Keratinocyte (primary cell): ENCODE results near the gene CA5A. TPM values are rescaled to one million over a fixed set of nuclear protein-coding genes. Genes with fewer than 3 reads are reported as not detected.
"Not testable (repeated sequence)": the region's sequence is repeated elsewhere in the genome, so short reads cannot be mapped to it uniquely, and the experiment has no call there.

Source experiments
- DNase-seq: peaks from one replicate; pipeline ENCODE4 v3.0.0-alpha.2; 2011; ENCODE audit warnings: low read depth, missing footprints, low spot score
- FAIRE-seq: peaks from 2 replicates; lab custom pipeline; 2011; peaks lifted over from hg19 to GRCh38; lab: Jason Lieb, UNC
- H2AFZ ChIP-seq: 2 replicates; pipeline ENCODE4 v1.6.0; 2012; ENCODE audit warnings: low read length, control low read depth, inconsistent platforms; ENCODE audit not compliant: control insufficient read depth
- H3K27ac ChIP-seq: 2 replicates; pipeline ENCODE4 v1.5.1; 2011; ENCODE audit warnings: low read length; ENCODE audit not compliant: control insufficient read depth, insufficient read depth
- H3K27me3 ChIP-seq: 3 replicates; pipeline ENCODE4 v1.6.0; 2011; ENCODE audit warnings: low read length; ENCODE audit not compliant: control insufficient read depth, insufficient read depth; ENCODE audit errors: extremely low read depth
- H3K36me3 ChIP-seq, 2 experiments: 2 replicates in 1 of 2; 3 replicates in 1 of 2; pipeline ENCODE4 v1.5.1; 2011; ENCODE audit warnings: low read length in 2 of 2, mild to moderate bottlenecking in 1 of 2; ENCODE audit not compliant: control insufficient read depth in 2 of 2, insufficient read depth in 2 of 2; ENCODE audit errors: extremely low read depth in 1 of 2
- H3K4me1 ChIP-seq: 3 replicates; pipeline ENCODE4 v1.5.1; 2011; ENCODE audit warnings: low read length; ENCODE audit not compliant: control insufficient read depth, insufficient read depth; ENCODE audit errors: extremely low read depth
- H3K4me2 ChIP-seq: 3 replicates; pipeline ENCODE4 v1.6.0; 2011; ENCODE audit warnings: low read depth, low read length; ENCODE audit not compliant: control insufficient read depth, insufficient read depth; ENCODE audit errors: extremely low read depth
- H3K4me3 ChIP-seq, 3 experiments: fragments of 200-600 bp in 1 of 3; sonication (generic) in 1 of 3; 2 replicates in 2 of 3; 3 replicates in 1 of 3; pipeline ENCODE4 v1.5.1; 2011 to 2016; ENCODE audit warnings: low read length in 3 of 3, mild to moderate bottlenecking in 3 of 3, control low read depth in 2 of 3, inconsistent platforms in 1 of 3, low read depth in 1 of 3, mixed read lengths in 1 of 3, mixed run types in 1 of 3, moderate library complexity in 1 of 3; ENCODE audit not compliant: control insufficient read depth in 2 of 3, insufficient read depth in 2 of 3; ENCODE audit errors: extremely low read depth in 1 of 3
- H3K79me2 ChIP-seq: 2 replicates; pipeline ENCODE4 v1.6.0; 2012; ENCODE audit warnings: low read length; ENCODE audit not compliant: control insufficient read depth, insufficient read depth
- H3K9ac ChIP-seq: 3 replicates; pipeline ENCODE4 v1.6.0; 2011; ENCODE audit warnings: low read length; ENCODE audit not compliant: control insufficient read depth, insufficient read depth; ENCODE audit errors: extremely low read depth
- H3K9me1 ChIP-seq: 3 replicates; pipeline ENCODE4 v1.6.0; 2011; ENCODE audit warnings: low read length; ENCODE audit not compliant: control insufficient read depth, insufficient read depth; ENCODE audit errors: extremely low read depth
- H3K9me3 ChIP-seq: 2 replicates; pipeline ENCODE4 v1.5.1; 2012; ENCODE audit warnings: low read depth, low read length; ENCODE audit not compliant: control insufficient read depth
- H4K20me1 ChIP-seq: 3 replicates; pipeline ENCODE4 v1.6.0; 2011; ENCODE audit warnings: low read length; ENCODE audit not compliant: control insufficient read depth, insufficient read depth; ENCODE audit errors: extremely low read depth
- EZH2 ChIP-seq: IDR thresholded peaks from one replicate; pipeline ENCODE4 v1.6.1; 2012; ENCODE audit warnings: inconsistent platforms, mild to moderate bottlenecking, low read length, moderate library complexity
- dilution Hi-C: fragments of 300-500 bp; cut with MboI; formaldehyde crosslinking; loops from one replicate; pipeline ENCODE4 v1.7.0; 2020; ENCODE audit warnings: low sequenced_read_pairs; ENCODE audit not compliant: extremely low pct_ligation_motif_present
- polyA plus RNA-seq, 5 experiments: library from polyadenylated mRNA; depleted of rRNA in 3 of 5; stranded (reverse) in 3 of 5; stranded (forward) in 1 of 5; unstranded in 1 of 5; fragments of >200 nt; gene quantifications; 1 replicate in 1 of 5; 2 replicates in 3 of 5; 3 replicates in 1 of 5; pipeline versions ENCODE4 v1.2.1 to v1.2.3, GENCODE V29; 2011 to 2012; ENCODE audit warnings: missing spikeins in 2 of 5, low read depth in 1 of 5, low replicate concordance in 1 of 5
- TF ChIP-seq, protein P1 (sequence below), 3 experiments: IDR thresholded peaks in 1 of 3; conservative IDR thresholded peaks in 1 of 3; optimal IDR thresholded peaks in 1 of 3; 2 replicates in 2 of 3; 3 replicates in 1 of 3; pipeline versions ENCODE3 to v1.5.1; 2011; ENCODE audit warnings: low read length in 3 of 3, mild to moderate bottlenecking in 3 of 3, moderate library complexity in 2 of 3, control low read depth in 1 of 3, inconsistent platforms in 1 of 3; ENCODE audit not compliant: insufficient read depth in 2 of 3; ENCODE audit errors: extremely low read depth in 1 of 3

CA5A gene
- polyA plus RNA-seq, 1 donor (not counting 4 experiments of a cell fraction or from before 2014, with no cell fraction given): not detected

DNA sequence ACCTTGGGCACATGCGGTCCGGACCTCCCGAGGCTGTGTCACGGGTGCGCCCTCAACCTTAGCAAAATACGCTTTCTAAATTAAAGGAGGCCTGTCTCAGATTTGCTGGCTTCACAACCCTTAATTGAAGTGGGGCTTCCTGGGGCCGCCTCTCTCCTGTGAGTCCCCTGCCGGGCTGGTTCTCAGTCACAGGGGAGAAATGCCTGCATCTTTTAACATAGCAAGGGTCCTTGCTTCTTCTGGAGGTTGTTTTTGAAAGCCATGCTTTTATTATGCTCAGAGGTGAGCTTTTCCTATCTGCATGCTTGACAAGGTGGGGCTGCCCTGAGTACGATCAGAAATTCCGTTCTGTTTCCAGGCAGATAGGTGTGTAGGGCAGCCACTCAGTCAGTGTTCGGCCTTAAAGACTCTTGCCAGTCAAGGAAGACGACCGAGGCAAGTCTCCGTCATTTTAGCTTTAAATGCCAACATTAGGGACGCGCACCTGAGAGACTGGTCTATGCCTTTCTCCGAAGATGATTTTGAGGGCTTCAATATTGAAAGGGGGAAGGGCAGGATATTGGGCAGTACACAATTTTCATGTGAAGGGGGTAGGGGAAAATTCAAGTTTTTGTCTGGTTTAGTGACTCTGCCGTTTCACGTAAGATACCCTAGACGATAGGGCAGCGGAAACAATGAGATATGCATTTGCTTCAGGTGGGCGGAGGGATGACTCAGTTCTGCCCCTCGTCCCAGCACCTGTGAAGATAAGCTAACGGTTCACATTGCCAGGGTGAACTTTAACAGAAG lies 61.5 kb downstream of the CA5A start:
- Histone ChIP-seq H3K27me3 (peaks cover 19% of the 10 kb centered on the region), H3K79me2 (no peaks in the 10 kb centered on the region), H3K27ac (no peak overlapping the region), H3K9ac (no peak overlapping the region), H3K9me1 (no peaks in the 10 kb centered on the region), H3K4me2 (no peak overlapping the region), H3K4me3 (no peak overlapping the region), H3K36me3 (no peaks in the 10 kb centered on the region), H3K4me1 (peaks cover 8% of the 10 kb centered on the region), H3K9me3 (no peaks in the 10 kb centered on the region), H2AFZ (no peak overlapping the region), H4K20me1 (no peaks in the 10 kb centered on the region)
- dilution Hi-C loops: no loop called here
- no peak for FAIRE-seq
- TF ChIP-seq, protein P1, sequence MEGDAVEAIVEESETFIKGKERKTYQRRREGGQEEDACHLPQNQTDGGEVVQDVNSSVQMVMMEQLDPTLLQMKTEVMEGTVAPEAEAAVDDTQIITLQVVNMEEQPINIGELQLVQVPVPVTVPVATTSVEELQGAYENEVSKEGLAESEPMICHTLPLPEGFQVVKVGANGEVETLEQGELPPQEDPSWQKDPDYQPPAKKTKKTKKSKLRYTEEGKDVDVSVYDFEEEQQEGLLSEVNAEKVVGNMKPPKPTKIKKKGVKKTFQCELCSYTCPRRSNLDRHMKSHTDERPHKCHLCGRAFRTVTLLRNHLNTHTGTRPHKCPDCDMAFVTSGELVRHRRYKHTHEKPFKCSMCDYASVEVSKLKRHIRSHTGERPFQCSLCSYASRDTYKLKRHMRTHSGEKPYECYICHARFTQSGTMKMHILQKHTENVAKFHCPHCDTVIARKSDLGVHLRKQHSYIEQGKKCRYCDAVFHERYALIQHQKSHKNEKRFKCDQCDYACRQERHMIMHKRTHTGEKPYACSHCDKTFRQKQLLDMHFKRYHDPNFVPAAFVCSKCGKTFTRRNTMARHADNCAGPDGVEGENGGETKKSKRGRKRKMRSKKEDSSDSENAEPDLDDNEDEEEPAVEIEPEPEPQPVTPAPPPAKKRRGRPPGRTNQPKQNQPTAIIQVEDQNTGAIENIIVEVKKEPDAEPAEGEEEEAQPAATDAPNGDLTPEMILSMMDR (optimal IDR thresholded peaks at IDR 0.05 in 1 of 3, IDR thresholded peaks at IDR 0.05 in 1 of 3, conservative IDR thresholded peaks at IDR 0.05 in 1 of 3; ENCODE audit: extremely low read depth in 1 of 3, insufficient read depth in 2 of 3, low read length in 3 of 3): no peak
- no peak for TF ChIP-seq EZH2
- DNase-seq: no peak

DNA sequence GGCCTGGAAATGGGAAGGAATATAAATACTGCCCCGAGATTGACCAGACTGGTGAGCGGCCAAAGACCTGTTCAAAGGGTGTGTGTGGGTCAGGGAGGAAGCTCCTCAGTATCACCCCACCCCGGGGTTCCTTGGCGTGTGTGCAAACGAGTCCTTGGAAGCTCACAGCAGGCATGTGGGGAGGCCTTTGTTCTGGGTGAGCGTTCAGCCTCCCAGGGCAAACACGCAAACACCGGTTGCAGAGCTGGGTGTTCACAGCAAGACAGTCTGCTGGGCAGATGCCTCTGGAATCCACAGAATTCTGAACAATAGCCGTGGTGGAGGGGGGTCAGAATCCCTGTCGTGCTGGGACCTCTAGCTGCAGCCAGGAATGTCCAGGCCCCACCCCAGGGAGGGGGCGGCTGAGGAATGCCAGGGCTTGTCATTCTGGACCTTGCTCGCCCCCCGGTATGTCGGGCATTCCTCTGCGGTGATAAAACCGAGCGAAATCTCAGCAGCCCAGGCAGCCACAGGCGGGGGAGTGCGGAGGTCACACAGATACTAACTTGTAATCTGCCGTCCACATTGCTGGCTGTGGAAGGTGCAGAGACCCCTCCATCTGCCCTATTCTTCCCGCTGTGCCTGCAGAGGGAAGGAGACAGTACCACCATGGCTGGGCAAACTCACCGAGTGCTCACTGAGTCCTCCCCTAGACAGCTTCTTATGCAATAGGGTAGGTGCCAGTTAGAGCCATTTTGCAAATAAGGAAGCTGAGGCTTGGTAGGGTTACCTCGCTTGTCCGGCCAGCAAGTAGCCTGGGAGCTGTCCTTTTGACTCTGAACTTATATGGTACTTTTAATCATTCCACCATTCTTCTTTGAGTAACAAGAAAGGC lies 65.7 kb downstream of the CA5A start:
- H3K4me1 ChIP-seq, H2AFZ ChIP-seq, dilution Hi-C loops, H3K27ac ChIP-seq, DNase-seq, H3K9me1 ChIP-seq, H3K9ac ChIP-seq, H3K36me3 ChIP-seq, H3K27me3 ChIP-seq, FAIRE-seq, H3K4me2 ChIP-seq, H3K4me3 ChIP-seq, H3K9me3 ChIP-seq: not testable (repeated sequence)
- Histone ChIP-seq H3K79me2 (peaks cover 33% of the 10 kb centered on the region), H4K20me1 (peaks cover 14% of the 10 kb centered on the region)

DNA sequence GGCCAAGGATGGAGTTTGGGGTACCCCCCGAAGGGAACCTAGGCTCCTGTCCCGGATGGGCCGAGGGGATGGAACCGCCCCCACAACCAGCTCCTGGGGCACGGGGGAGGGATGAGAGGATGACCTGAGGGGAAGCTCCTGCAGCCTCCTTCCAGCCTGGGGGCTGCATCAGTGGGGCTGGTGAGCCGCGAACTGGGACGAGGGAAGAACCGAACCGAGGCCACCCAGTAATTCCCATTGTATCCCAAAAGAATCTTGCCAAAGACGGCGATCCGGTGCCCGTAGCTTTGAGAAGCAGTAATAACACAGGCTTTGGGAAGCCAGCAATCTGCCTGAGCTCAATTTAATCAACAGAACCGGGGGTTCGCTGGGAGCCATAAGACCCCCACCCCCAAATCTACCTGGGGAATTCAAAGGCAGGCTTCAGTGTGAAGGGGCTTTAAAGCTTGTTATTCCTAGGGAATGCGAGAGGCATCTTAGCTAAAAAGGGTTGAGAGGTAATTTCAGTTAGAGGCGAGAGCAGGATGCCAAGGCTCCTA lies 66.4 kb downstream of the CA5A start:
- H2AFZ ChIP-seq, H3K9ac ChIP-seq, H3K27me3 ChIP-seq, DNase-seq, H3K9me1 ChIP-seq, H3K4me3 ChIP-seq, FAIRE-seq, H3K27ac ChIP-seq, H3K9me3 ChIP-seq, H3K4me2 ChIP-seq, H3K36me3 ChIP-seq, dilution Hi-C loops: not testable (repeated sequence)
- Histone ChIP-seq H3K4me1 (peaks cover 12% of the 10 kb centered on the region), H3K79me2 (peaks cover 40% of the 10 kb centered on the region), H4K20me1 (peaks cover 17% of the 10 kb centered on the region)
